Esophagus muscularis mucosa (tissue), 4 donors: ENCODE data around the gene DOCK2. TPM values are rescaled to one million over a fixed set of nuclear protein-coding genes. Genes with fewer than 3 reads are reported as not detected.

ENCODE experiments used
- DNase-seq: peaks from one replicate; pipeline ENCODE4 v3.0.0-alpha.2; 2017; ENCODE audit errors: extremely low spot score
- H3K27ac ChIP-seq, 4 donors: fragments of 200-600 bp; sonication (generic); replicated peaks in 1 of 4; 1 replicate in 3 of 4; 2 replicates in 1 of 4; pipeline ENCODE4 v1.5.1; 2016 to 2019; ENCODE audit warnings: mild to moderate bottlenecking in 1 of 4
- H3K27me3 ChIP-seq, 4 donors: fragments of 200-600 bp; sonication (generic); one replicate each; pipeline versions ENCODE4 v1.5.1 to v1.6.0; 2016 to 2019
- H3K36me3 ChIP-seq, 4 donors: fragments of 200-600 bp; sonication (generic); one replicate each; pipeline ENCODE4 v1.5.1; 2016 to 2019
- H3K4me1 ChIP-seq, 4 donors: fragments of 200-600 bp; sonication (generic); one replicate each; pipeline ENCODE4 v1.5.1; 2016 to 2019
- H3K4me3 ChIP-seq, 4 donors: fragments of 200-600 bp; sonication (generic); 1 replicate in 2 of 4; 2 replicates in 2 of 4; pipeline ENCODE4 v1.5.1; 2016 to 2019; ENCODE audit warnings: mild to moderate bottlenecking in 4 of 4, moderate library complexity in 1 of 4
- H3K9me3 ChIP-seq, 4 donors: fragments of 200-600 bp; sonication (generic); 1 replicate in 3 of 4; 2 replicates in 1 of 4; pipeline ENCODE4 v1.5.1; 2016 to 2019
- EP300 ChIP-seq: sonication (generic); formaldehyde crosslinking; IDR thresholded peaks from one replicate; pipeline ENCODE4 v1.6.1; 2017; ENCODE audit warnings: antibody characterized with exemption
- POLR2A ChIP-seq: fragments of 450-650 bp; IDR thresholded peaks from one replicate; pipeline ENCODE4 v1.6.1; 2017; ENCODE audit warnings: antibody characterized with exemption, moderate library complexity, mild to moderate bottlenecking, low read depth
- POLR2AphosphoS5 ChIP-seq, 2 donors: sonication (generic); formaldehyde crosslinking; IDR thresholded peaks; one replicate each; pipeline ENCODE4 v1.6.1; 2017; ENCODE audit warnings: antibody characterized with exemption in 2 of 2
- WGBS: methylation state at CpG from one replicate; pipeline ENCODE4 v1.1.5; 2018; 5-methylcytosine and 5-hydroxymethylcytosine counted together
- intact Hi-C: fragments of 100-400 bp; cut with DNase I; formaldehyde crosslinking; loops from one replicate; pipeline ENCODE4 v1.15.1; 2023
- total RNA-seq, 4 donors: library from RNA; depleted of rRNA; stranded (reverse); fragments of >200 nt; gene quantifications; one replicate each; pipeline versions ENCODE4 v1.1.0 to v1.2.1, GENCODE V29; 2016
- TF ChIP-seq, protein P1 (sequence below), 3 experiments: fragments of 200-600 bp in 2 of 3; fragments of 450-650 bp in 1 of 3; sonication (generic) in 2 of 3; IDR thresholded peaks; one replicate each; pipeline ENCODE4 v1.5.1; 2017 to 2019; ENCODE audit warnings: antibody characterized with exemption in 3 of 3, mild to moderate bottlenecking in 2 of 3, moderate library complexity in 1 of 3

The DOCK2 gene
- total RNA-seq, 4 donors from 2014 or later: 9.2 to 18.3 (median 13.7) TPM

GRCh38 chr5:169935762-169936161 lies 298.7 kb downstream of the DOCK2 start:
- Histone ChIP-seq H3K4me1 (no peaks in the 10 kb centered on the region), H3K27ac (no peak overlapping the region), H3K36me3 (no peaks in the 10 kb centered on the region), H3K9me3 (no peaks in the 10 kb centered on the region), H3K4me3 (no peak overlapping the region), H3K27me3 (peaks cover 0 to 26% (median 0%) of the 10 kb centered on the region in 4 donors)
- no peak for DNase-seq
- TF ChIP-seq, protein P1, sequence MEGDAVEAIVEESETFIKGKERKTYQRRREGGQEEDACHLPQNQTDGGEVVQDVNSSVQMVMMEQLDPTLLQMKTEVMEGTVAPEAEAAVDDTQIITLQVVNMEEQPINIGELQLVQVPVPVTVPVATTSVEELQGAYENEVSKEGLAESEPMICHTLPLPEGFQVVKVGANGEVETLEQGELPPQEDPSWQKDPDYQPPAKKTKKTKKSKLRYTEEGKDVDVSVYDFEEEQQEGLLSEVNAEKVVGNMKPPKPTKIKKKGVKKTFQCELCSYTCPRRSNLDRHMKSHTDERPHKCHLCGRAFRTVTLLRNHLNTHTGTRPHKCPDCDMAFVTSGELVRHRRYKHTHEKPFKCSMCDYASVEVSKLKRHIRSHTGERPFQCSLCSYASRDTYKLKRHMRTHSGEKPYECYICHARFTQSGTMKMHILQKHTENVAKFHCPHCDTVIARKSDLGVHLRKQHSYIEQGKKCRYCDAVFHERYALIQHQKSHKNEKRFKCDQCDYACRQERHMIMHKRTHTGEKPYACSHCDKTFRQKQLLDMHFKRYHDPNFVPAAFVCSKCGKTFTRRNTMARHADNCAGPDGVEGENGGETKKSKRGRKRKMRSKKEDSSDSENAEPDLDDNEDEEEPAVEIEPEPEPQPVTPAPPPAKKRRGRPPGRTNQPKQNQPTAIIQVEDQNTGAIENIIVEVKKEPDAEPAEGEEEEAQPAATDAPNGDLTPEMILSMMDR (IDR thresholded peaks at IDR 0.05): no peak
- TF ChIP-seq EP300 (no peak), POLR2AphosphoS5 (IDR thresholded peaks at IDR 0.05) (no peak), POLR2A (no peak)
- 67% methylated on average over 5 of the region's 5 CpGs for WGBS
- intact Hi-C loops: no loop called here

- Histone ChIP-seq H3K4me1 (no peaks in the 10 kb centered on the region), H3K27ac (no peak overlapping the region), H3K4me3 (no peak overlapping the region), H3K27me3 (peaks cover 0 to 21% (median 0%) of the 10 kb centered on the region in 4 donors), H3K36me3 (no peaks in the 10 kb centered on the region), H3K9me3 (no peaks in the 10 kb centered on the region)
- 88% methylated on average over 2 of the region's 2 CpGs for WGBS
- intact Hi-C loops: no loop called here
- TF ChIP-seq EP300: no peak
- TF ChIP-seq POLR2A: no peak
- TF ChIP-seq, protein P1 (IDR thresholded peaks at IDR 0.05): no peak
- no peak for TF ChIP-seq POLR2AphosphoS5 (IDR thresholded peaks at IDR 0.05)
- DNase-seq: no peak
These were observed 301.4 kb downstream of the DOCK2 start for GRCh38 chr5:169938439-169938838.

DNA sequence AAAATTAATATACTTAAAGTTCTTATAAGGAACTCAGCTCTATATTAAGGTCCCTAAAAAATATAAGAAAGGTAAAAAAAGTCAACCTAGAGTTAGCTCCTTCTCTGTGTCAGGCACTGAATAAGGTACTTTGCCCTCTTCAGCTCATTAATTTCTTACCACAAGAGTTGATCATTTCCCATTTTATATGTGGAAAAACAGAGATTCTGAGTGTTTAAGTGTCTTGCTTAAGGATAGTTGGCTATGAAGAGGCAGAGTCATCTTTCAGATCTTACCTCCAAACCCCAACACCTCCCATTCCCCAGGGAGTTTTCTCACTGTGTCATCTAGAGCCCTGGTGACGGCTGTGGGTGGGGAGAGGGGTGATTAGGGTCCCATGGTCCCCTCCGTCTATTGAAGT lies 302.7 kb downstream of the DOCK2 start:
- no peak for DNase-seq
- Histone ChIP-seq H3K36me3 (no peaks in the 10 kb centered on the region), H3K27ac (no peak overlapping the region), H3K27me3 (peaks cover 0 to 10% (median 0%) of the 10 kb centered on the region in 4 donors), H3K9me3 (no peaks in the 10 kb centered on the region), H3K4me3 (no peak overlapping the region), H3K4me1 (no peaks in the 10 kb centered on the region)
- TF ChIP-seq, protein P1 (IDR thresholded peaks at IDR 0.05): no peak
- TF ChIP-seq POLR2AphosphoS5 (IDR thresholded peaks at IDR 0.05) (no peak), EP300 (no peak), POLR2A (no peak)
- WGBS: 84% methylated on average over 2 of the region's 2 CpGs
- intact Hi-C loops: no loop called here

DNA sequence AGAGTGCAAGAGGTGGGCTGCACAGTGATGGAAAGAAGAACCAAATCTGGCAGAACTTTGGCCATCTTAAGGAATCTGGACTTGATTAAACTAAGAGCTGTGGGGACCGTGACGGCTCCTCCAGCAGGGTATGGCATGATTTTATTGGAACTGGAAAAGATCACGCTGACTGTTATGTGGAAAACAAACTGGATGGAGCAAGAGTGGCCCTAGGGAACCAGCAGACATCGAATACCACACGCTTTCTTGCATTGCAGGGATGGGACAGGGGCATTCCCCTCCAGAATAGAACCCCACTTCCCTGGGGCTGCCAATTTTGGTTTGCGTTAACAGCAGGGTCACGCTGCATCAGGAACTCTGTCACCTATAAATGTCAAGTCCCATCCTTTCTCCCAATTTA lies 304.5 kb downstream of the DOCK2 start:
- no peak for TF ChIP-seq POLR2A
- Histone ChIP-seq H3K9me3 (no peaks in the 10 kb centered on the region), H3K4me1 (peaks cover 0 to 6% (median 3%) of the 10 kb centered on the region in 4 donors), H3K4me3 (no peak overlapping the region), H3K27me3 (peaks cover 0 to 9% (median 0%) of the 10 kb centered on the region in 4 donors), H3K27ac (no peak overlapping the region), H3K36me3 (no peaks in the 10 kb centered on the region)
- intact Hi-C loops: no loop called here
- 90% methylated on average over 7 of the region's 7 CpGs for WGBS
- DNase-seq: no peak

GRCh38 chr5:169942181-169942580 lies 305.1 kb downstream of the DOCK2 start:
- no peaks in the 10 kb centered on the region for H3K9me3 ChIP-seq
- 100% methylated on average over 1 of the region's 1 CpG for WGBS
- no peak for TF ChIP-seq EP300
- TF ChIP-seq POLR2A: no peak
- TF ChIP-seq, protein P1 (IDR thresholded peaks at IDR 0.05): no peak
- TF ChIP-seq POLR2AphosphoS5 (IDR thresholded peaks at IDR 0.05): no peak

More at GRCh38 chr5:169942181-169942580, 305.1 kb downstream of the DOCK2 start:
- Histone ChIP-seq H3K4me1 (peaks cover 0 to 6% (median 3%) of the 10 kb centered on the region in 4 donors), H3K4me3 (no peak overlapping the region), H3K36me3 (no peaks in the 10 kb centered on the region), H3K27me3 (peaks cover 0 to 9% (median 0%) of the 10 kb centered on the region in 4 donors), H3K27ac (no peak overlapping the region)
- DNase-seq: no peak
- intact Hi-C loops: no loop called here
